WERI-Rb-1 (cell line): Measurements from ENCODE around the gene LMOD2.
A peak's percentile ranks its signal among the peaks of the same experiment; 100 is the strongest.

Experiments
- DNase-seq: peaks from one replicate; pipeline ENCODE4 v3.0.0-alpha.2; 2020
- H3K27ac ChIP-seq: fragments of 250-450 bp; sonication (Bioruptor Pico); 2 replicates; pipeline ENCODE4 v1.5.1; 2020; ENCODE audit warnings: mild to moderate bottlenecking, moderate library complexity
- H3K27me3 ChIP-seq: fragments of 250-450 bp; sonication (Bioruptor Pico); 2 replicates; pipeline ENCODE4 v1.5.1; 2021; ENCODE audit warnings: mild to moderate bottlenecking, low read depth, moderate library complexity; ENCODE audit not compliant: insufficient read depth, severe bottlenecking
- H3K36me3 ChIP-seq: fragments of 250-450 bp; sonication (Bioruptor Pico); 2 replicates; pipeline ENCODE4 v1.5.1; 2020; ENCODE audit warnings: mild to moderate bottlenecking, moderate library complexity
- H3K4me3 ChIP-seq: 2 replicates; pipeline ENCODE4 v1.5.1; 2011; ENCODE audit warnings: low read depth, mild to moderate bottlenecking, control low read depth, low read length
- H3K9me3 ChIP-seq: fragments of 250-450 bp; sonication (Bioruptor Pico); 2 replicates; pipeline ENCODE4 v1.5.1; 2021; ENCODE audit warnings: mild to moderate bottlenecking, moderate library complexity; ENCODE audit not compliant: severe bottlenecking
- CTCF ChIP-seq: IDR thresholded peaks from 2 replicates; pipeline ENCODE4 v1.5.1; 2011; ENCODE audit warnings: low read depth, mild to moderate bottlenecking, control low read depth, inconsistent platforms, low read length

LMOD2 gene

DNA sequence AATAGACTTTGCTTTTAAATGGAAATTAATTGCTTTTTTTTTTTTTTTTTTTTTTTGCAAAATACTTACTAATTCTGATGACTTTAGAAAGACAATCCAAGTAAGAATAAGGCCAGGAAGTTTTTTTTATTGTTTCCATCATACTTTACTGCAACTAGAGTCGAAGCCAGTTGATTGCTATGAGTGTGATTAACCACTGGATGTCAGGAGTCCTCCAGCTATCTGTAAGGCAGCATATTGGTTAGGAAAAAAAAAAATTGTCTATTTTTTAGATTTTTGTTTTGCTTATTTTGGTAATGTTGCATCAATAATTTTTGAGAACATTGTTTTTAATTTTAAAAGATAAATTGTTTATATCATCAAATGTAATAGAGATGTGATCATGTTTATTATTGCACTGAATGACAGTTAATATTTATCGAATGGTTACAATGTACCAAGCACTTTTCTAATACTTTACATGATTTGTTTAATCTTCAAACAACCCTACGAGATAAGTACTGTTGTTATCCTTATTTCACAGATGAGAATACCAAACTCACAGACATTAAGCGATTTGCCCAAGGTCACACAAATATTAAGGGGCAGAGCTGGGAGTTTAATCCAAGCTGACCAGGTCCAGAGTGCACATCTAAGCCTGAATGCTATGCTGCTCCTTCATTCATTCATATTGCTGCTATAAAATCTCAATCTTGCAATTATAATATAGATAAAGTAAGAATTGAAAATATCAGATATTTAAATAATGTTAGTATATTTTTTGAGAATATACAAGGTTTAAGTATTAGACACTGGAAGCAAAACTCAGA lies 19.9 kb upstream of the LMOD2 start:
- Histone ChIP-seq H3K27me3 (no peaks in the 10 kb centered on the region), H3K4me3 (no peak overlapping the region), H3K36me3 (no peaks in the 10 kb centered on the region), H3K27ac (no peak overlapping the region), H3K9me3 (no peaks in the 10 kb centered on the region)
- no peak for DNase-seq
- peak; percentile 43; the same call in 1 of the 2 replicates for TF ChIP-seq CTCF

DNA sequence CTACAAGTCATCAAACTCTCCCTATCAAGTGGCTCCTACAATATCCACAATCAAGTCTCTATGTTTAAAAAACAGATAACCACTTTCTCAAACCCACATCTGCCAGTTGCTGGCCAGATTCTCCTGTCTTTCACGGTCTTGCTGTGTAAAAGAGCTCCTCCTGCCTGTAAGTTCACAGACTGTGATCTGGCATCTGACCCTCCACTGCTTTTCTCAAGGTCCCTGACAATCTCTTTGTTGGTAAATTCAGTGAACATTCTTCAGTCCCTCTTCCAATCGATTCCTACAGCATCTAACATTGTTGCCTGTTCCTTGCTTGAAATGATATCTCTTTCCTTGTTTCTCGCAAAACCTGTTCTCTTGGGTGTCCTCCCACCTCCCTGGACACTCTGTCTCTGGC lies 18.5 kb upstream of the LMOD2 start:
- no peak for DNase-seq
- Histone ChIP-seq H3K9me3 (no peaks in the 10 kb centered on the region), H3K27me3 (no peaks in the 10 kb centered on the region), H3K27ac (no peak overlapping the region), H3K4me3 (no peak overlapping the region), H3K36me3 (no peaks in the 10 kb centered on the region)
- TF ChIP-seq CTCF = peak; percentile 20; the same call in 1 of the 2 replicates

DNA sequence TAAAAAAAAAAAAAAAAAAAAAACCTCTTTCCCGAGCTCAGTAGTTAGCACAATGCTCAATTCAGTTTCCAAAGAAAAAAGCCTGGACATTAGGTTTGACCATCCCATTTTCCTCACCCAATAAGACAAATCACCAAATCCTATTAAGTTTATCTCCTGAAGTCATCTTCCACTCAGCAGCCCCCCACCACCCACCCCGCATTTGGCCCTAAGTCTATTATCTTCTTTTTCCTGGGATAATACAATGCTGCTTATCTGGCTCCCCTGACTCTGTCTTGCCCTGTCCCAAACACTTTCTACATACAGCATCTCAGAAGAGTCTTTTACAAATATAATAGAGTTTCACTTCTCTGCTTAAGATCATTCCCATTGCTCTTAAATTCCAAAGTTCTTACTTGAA lies 17.8 kb upstream of the LMOD2 start:
- TF ChIP-seq CTCF = no peak
- no peaks in the 10 kb centered on the region for H3K9me3 ChIP-seq
- no peaks in the 10 kb centered on the region for H3K36me3 ChIP-seq
- H3K27ac ChIP-seq = no peak overlapping the region
- H3K27me3 ChIP-seq = no peaks in the 10 kb centered on the region
- DNase-seq = peak; percentile 76
- H3K4me3 ChIP-seq = no peak overlapping the region

GRCh38 chr7:123639631-123640030 lies 16.0 kb upstream of the LMOD2 start:
- Histone ChIP-seq H3K4me3 (no peak overlapping the region), H3K9me3 (no peaks in the 10 kb centered on the region), H3K36me3 (no peaks in the 10 kb centered on the region), H3K27me3 (no peaks in the 10 kb centered on the region), H3K27ac (no peak overlapping the region)
- no peak for TF ChIP-seq CTCF
- DNase-seq = no peak

DNA sequence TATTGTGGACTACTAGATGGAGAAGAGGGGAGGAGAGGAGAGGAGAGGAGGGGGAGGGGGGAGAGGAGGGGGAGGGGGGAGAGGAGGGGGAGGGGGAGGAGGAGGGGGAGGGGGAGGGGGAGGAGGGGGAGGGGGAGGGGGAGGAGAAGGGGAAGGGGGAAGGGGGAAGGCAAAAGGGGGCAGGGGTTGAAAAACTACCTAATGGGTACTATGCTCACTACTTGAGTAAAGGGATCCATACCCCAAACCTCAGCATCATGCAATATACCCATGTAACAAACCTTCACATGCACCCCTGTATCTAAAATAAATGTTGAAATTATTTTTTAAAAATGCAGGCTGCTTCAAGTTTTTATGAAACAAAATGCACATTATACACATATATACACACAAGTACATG lies 15.1 kb upstream of the LMOD2 start:
- H3K27me3 ChIP-seq = no peaks in the 10 kb centered on the region
- H3K27ac ChIP-seq = no peak overlapping the region
- no peak for TF ChIP-seq CTCF
- no peaks in the 10 kb centered on the region for H3K36me3 ChIP-seq
- no peak overlapping the region for H3K4me3 ChIP-seq
- no peaks in the 10 kb centered on the region for H3K9me3 ChIP-seq
- no peak for DNase-seq

GRCh38 chr7:123641901-123642300 lies 13.8 kb upstream of the LMOD2 start:
- no peaks in the 10 kb centered on the region for H3K27me3 ChIP-seq
- no peaks in the 10 kb centered on the region for H3K9me3 ChIP-seq
- H3K4me3 ChIP-seq = no peak overlapping the region
- DNase-seq = no peak
- TF ChIP-seq CTCF = no peak
- H3K27ac ChIP-seq = no peak overlapping the region
- no peaks in the 10 kb centered on the region for H3K36me3 ChIP-seq
